Activated CD8-positive, alpha-beta T cell treated with anti-CD3 and anti-CD28 coated beads, Interleukin-2, amount 10 ng/mL, durations not matched to agents 7 days and 5 days (primary cell): Measurements from ENCODE around the gene AIG1. TPM values are rescaled to one million over a fixed set of nuclear protein-coding genes. Genes with fewer than 3 reads are reported as not detected.

Experiments
- ATAC-seq: fragments of 150-1000 bp; cut with Tn5 transposase; one replicate; pipeline ENCODE4 v1.10.0; 2021; ENCODE audit warnings: moderate library complexity
- CTCF ChIA-PET: fragments of 350-600 bp; sonication (Branson Sonifier 250); formaldehyde crosslinking; loops from one replicate; lab custom pipeline; 2021; ENCODE audit warnings: antibody characterized with exemption; lab: Charles Lee
- POLR2A ChIA-PET: fragments of 350-600 bp; sonication (Branson Sonifier 250); formaldehyde crosslinking; loops from one replicate; lab custom pipeline; 2021; ENCODE audit warnings: antibody characterized with exemption; lab: Charles Lee
- DNase-seq: peaks from one replicate; pipeline ENCODE4 v3.0.0-alpha.2; 2020
- H3K27ac Mint-ChIP-seq: one replicate; pipeline ENCODE4 v1.8.0; 2021; ENCODE audit warnings: mild to moderate bottlenecking, mixed read lengths
- H3K27me3 Mint-ChIP-seq: one replicate; pipeline ENCODE4 v1.8.0; 2021; ENCODE audit warnings: low read depth, mixed read lengths
- H3K36me3 Mint-ChIP-seq: one replicate; pipeline ENCODE4 v1.8.0; 2021; ENCODE audit warnings: low read depth, mixed read lengths
- H3K4me1 Mint-ChIP-seq: one replicate; pipeline ENCODE4 v1.8.0; 2021; ENCODE audit warnings: low read depth, mixed read lengths
- H3K4me3 Mint-ChIP-seq: one replicate; pipeline ENCODE4 v1.8.0; 2021; ENCODE audit warnings: mild to moderate bottlenecking, mixed read lengths
- H3K9me3 Mint-ChIP-seq: one replicate; pipeline ENCODE4 v1.8.0; 2022; ENCODE audit warnings: mixed read lengths; ENCODE audit not compliant: insufficient read depth
- total RNA-seq, 2 experiments: library from RNA; stranded (reverse); gene quantifications; one replicate each; pipeline ENCODE4 v1.2.3, GENCODE V29; 2021

The AIG1 gene
- total RNA-seq, 2 experiments from 2014 or later = 13.0 to 14.2 TPM

DNA sequence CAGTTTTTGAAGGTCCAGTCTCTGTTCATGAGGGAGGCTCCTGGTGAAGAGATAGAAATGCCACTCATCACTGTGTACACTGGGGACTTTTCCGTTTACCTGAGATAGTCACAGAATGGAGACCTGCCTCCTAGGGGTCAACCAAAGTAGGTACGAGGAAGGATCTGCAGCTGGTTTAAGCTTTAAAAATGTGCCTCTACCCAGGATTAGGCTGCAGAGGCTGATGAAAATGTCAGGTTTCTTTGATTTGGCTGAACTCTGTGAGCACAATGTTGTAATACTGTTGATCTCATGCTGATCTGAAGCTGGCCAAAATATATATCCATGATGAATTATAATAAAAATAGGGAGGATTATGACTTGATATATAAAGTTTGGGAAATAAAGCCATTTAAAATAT is 207.1 kb downstream of the AIG1 start:
- no peaks in the 10 kb centered on the region for H3K27me3 Mint-ChIP-seq
- H3K27ac Mint-ChIP-seq = no peak overlapping the region
- DNase-seq (no peak), ATAC-seq (no peak)
- H3K4me3 Mint-ChIP-seq = no peak overlapping the region
- H3K36me3 Mint-ChIP-seq = no peaks in the 10 kb centered on the region
- no peaks in the 10 kb centered on the region for H3K4me1 Mint-ChIP-seq
- CTCF ChIA-PET = no interaction called here
- POLR2A ChIA-PET = no interaction called here
- H3K9me3 Mint-ChIP-seq = no peaks in the 10 kb centered on the region

DNA sequence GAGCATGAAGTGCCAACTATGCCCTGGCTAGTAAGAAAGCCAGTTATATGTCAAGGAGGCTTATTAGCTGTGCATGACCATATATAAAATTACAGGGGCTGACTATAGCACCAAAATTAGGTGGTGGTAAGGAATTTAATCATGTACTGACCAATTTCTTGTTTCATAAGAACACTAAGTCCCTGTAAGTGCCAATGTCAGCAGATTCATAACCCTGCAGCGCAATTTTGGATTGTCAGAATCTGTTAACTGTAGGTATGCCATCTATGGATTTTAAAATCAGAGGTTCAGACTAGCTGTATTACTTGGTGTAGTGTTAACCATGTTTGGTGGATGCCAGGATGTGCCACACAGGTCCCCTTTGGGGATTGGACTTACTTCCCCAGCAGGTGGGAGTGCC is 207.8 kb downstream of the AIG1 start:
- H3K36me3 Mint-ChIP-seq = no peaks in the 10 kb centered on the region
- ChIA-PET POLR2A (no interaction called here), CTCF (no interaction called here)
- no peaks in the 10 kb centered on the region for H3K4me1 Mint-ChIP-seq
- no peak for DNase-seq
- H3K4me3 Mint-ChIP-seq = no peak overlapping the region
- H3K27me3 Mint-ChIP-seq = no peaks in the 10 kb centered on the region
- no peaks in the 10 kb centered on the region for H3K9me3 Mint-ChIP-seq
- no peak for ATAC-seq
- no peak overlapping the region for H3K27ac Mint-ChIP-seq

DNA sequence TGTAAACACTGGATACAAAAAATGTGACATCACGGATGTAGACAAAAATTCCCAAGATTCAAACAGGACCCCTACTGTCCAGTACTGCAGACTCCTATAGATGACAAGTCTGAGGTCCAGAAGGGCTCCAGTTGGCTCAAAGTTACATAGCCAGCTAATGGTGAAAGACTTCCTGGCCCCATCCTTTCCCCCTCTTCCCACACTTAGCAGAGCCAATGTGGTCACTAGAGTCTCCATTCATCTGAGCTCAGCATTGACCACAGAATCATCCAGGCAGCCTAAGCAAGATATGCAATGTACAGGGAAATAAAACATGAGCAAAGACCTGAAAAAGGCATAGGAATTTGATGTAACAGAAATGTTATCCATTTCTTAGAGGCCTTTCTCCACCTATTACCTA is 209.3 kb downstream of the AIG1 start:
- Mint-ChIP-seq H3K4me1 (peaks cover 3% of the 10 kb centered on the region), H3K9me3 (peaks cover 7% of the 10 kb centered on the region), H3K27me3 (no peaks in the 10 kb centered on the region), H3K27ac (no peak overlapping the region), H3K4me3 (no peak overlapping the region), H3K36me3 (no peaks in the 10 kb centered on the region)
- DNase-seq (no peak), ATAC-seq (no peak)
- POLR2A ChIA-PET = no interaction called here
- CTCF ChIA-PET = no interaction called here

DNA sequence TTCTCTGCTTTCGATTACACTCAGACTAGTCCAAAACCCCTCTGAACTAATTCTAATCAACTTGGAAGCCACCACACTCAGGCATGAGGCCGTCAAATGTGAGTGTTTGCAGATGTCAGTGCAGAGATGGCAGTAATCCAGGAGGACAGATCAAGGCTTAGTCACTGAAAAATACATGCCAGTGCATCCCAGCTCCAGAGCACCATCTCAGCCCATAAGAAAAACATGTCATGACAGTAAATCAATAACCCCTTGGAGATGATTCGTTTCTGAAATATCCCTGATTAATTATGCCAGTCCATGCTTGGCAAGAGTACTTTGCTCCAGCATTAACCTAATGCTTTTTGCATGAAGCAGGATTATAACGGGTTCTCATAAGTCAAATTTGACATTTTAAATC is 210.3 kb downstream of the AIG1 start:
- peaks cover 7% of the 10 kb centered on the region for H3K4me1 Mint-ChIP-seq
- no peaks in the 10 kb centered on the region for H3K27me3 Mint-ChIP-seq
- no peak overlapping the region for H3K4me3 Mint-ChIP-seq
- ATAC-seq = no peak
- CTCF ChIA-PET = no interaction called here
- no peak for DNase-seq
- no peaks in the 10 kb centered on the region for H3K36me3 Mint-ChIP-seq
- POLR2A ChIA-PET = no interaction called here
- H3K27ac Mint-ChIP-seq = no peak overlapping the region
- peaks cover 7% of the 10 kb centered on the region for H3K9me3 Mint-ChIP-seq

DNA sequence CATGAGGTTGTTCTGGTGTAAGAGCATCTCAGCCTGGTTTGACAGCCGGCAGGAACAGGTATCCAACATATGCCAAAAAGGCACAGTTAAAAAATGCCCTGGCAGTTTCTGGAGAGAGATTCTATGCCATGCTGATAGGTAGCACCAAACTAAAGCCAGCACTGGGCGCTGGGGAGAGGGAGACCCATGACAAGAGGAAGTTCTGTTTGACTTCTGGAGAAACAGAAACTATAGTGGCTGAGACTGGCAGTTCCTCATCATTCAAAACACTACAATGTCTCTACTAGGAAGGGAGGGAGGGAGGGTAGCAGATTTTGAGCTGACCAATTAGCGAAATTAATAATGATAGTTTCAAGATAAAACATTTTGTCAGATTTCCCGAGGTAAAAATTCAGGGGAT is 215.7 kb downstream of the AIG1 start:
- Mint-ChIP-seq H3K27me3 (no peaks in the 10 kb centered on the region), H3K4me3 (no peak overlapping the region)
- ATAC-seq = no peak

DNA sequence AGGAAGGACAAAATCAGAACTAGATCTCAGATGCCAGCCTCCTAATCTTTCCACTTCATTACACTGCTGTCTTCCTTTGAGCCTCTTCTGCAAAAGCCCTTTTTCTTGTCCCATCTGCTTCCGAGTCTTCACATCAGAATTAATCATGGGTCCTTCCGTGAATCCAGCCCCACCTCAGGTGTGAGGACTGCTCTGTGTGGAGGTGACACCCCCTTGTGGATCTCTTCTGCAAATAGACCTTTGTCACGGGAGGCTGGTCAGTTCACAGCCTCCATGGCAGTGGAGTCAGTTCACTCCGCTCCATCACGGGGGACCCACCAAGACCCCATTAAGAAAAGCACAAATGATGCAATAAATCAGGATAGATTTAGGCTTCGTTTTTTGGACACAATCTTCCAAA is 218.7 kb downstream of the AIG1 start:
- Mint-ChIP-seq H3K4me3 (no peak overlapping the region), H3K27me3 (no peaks in the 10 kb centered on the region), H3K4me1 (peaks cover 14% of the 10 kb centered on the region), H3K36me3 (no peaks in the 10 kb centered on the region), H3K27ac (no peak overlapping the region), H3K9me3 (peaks cover 1% of the 10 kb centered on the region)
- CTCF ChIA-PET = interaction anchor here (0.7 to 1.2 kb wide), 3 partner anchors 148 to 587 kb away, joined by 3 to 7 read pairs (median 6); no protein-coding TSS in a partner anchor
- no peak for DNase-seq
- POLR2A ChIA-PET = no interaction called here
- ATAC-seq = no peak

More for the DNA sequence above, 215.7 kb downstream of the AIG1 start:
- ChIA-PET POLR2A (no interaction called here), CTCF (no interaction called here)
- Mint-ChIP-seq H3K27ac (peak overlapping the region; percentile 17), H3K4me1 (peaks cover 14% of the 10 kb centered on the region), H3K36me3 (no peaks in the 10 kb centered on the region), H3K9me3 (peaks cover 7% of the 10 kb centered on the region)
- DNase-seq = no peak

DNA sequence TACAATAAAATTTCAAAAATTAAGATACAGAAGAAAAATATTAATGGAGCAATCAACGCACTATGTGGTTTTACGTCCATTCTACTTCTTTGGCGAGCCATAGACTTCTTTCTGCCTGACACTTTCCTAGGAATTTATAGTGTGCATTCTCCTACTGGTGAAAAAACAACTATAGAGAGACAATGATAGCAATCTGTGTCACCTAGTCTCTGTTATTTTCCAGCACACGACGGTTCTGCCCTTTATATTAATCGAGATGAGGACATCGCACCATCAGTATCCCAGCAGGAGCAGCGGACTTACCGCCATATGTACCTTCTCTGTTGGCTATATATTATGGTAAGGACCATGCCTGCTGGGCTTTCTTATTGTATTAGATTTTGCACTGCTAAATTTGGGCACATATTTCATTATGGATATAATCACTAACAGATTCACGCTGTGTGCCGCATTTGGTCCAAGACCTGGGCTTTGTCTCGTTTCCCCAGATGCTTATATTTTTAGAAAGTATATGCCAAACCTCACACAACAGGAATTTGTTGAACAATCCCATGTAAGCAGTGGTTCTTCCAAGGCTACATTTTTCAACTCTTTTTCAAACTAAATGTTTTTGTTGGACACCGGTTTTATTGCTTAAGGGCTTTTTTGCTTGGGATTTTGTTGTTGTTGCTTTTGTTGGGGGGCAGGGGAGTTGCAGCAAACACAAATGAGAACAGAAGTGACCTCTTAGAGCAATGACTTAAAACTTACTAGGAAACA is 223.4 kb downstream of the AIG1 start:
- H3K36me3 Mint-ChIP-seq = no peaks in the 10 kb centered on the region
- POLR2A ChIA-PET = no interaction called here
- no peaks in the 10 kb centered on the region for H3K4me1 Mint-ChIP-seq
- no peaks in the 10 kb centered on the region for H3K27me3 Mint-ChIP-seq
- DNase-seq = no peak
- CTCF ChIA-PET = no interaction called here
- no peaks in the 10 kb centered on the region for H3K9me3 Mint-ChIP-seq
- no peak overlapping the region for H3K27ac Mint-ChIP-seq
- H3K4me3 Mint-ChIP-seq = no peak overlapping the region
- ATAC-seq = no peak

DNA sequence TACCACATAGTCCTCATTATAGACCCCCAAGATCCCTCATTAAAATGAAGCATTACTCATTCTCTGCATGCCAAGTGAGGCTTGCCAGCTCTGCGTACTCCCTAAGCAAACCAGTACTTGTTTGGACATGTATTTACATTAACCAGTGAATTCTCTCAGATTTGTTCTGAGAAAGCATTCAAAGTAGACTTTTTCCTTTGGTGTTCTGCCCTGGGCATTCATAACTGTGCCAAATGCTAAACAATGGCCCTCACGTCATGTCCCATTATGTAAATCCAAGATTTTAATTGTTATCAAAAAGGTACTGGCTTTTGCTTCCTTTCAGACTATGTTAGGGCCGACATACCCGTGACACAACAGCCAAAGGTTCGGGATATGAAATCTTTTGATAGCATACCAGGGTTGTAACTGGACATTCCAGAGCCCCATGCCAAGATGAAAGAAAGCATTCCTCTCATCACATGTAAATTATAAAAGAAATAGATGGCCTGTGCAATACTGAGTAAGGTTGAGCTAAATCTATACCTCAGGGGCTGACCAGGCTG is 225.6 kb downstream of the AIG1 start:
- CTCF ChIA-PET = no interaction called here
- H3K27me3 Mint-ChIP-seq = no peaks in the 10 kb centered on the region
- H3K4me3 Mint-ChIP-seq = no peak overlapping the region
- ATAC-seq (no peak), DNase-seq (no peak)
- H3K9me3 Mint-ChIP-seq = no peaks in the 10 kb centered on the region
- POLR2A ChIA-PET = no interaction called here
- no peaks in the 10 kb centered on the region for H3K4me1 Mint-ChIP-seq
- H3K36me3 Mint-ChIP-seq = no peaks in the 10 kb centered on the region
- H3K27ac Mint-ChIP-seq = no peak overlapping the region

DNA sequence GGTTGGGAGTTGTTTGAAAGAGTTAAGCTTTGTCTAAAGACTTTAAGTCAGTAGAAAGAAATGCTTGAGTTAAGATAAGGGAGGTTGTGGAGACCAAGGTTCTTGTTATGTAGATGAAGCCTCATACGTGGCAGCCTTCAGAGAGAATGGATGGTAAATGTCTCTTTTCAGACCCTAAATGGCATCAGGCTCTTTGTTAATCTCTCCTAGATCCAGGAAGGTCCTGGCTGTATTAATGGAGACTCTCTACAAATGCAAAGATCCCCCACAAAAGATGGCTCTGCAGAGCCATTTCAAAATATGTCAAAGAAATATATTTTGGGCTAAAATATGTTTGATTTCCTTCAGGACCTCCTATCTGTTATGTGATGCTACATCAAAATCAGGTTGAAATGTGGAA is 228.2 kb downstream of the AIG1 start:
- H3K4me3 Mint-ChIP-seq = no peak overlapping the region
- H3K4me1 Mint-ChIP-seq = no peaks in the 10 kb centered on the region
- DNase-seq (no peak), ATAC-seq (no peak)
- no peaks in the 10 kb centered on the region for H3K36me3 Mint-ChIP-seq
- CTCF ChIA-PET = no interaction called here
- H3K27me3 Mint-ChIP-seq = no peaks in the 10 kb centered on the region
- POLR2A ChIA-PET = no interaction called here
- H3K9me3 Mint-ChIP-seq = no peaks in the 10 kb centered on the region
- H3K27ac Mint-ChIP-seq = no peak overlapping the region

DNA sequence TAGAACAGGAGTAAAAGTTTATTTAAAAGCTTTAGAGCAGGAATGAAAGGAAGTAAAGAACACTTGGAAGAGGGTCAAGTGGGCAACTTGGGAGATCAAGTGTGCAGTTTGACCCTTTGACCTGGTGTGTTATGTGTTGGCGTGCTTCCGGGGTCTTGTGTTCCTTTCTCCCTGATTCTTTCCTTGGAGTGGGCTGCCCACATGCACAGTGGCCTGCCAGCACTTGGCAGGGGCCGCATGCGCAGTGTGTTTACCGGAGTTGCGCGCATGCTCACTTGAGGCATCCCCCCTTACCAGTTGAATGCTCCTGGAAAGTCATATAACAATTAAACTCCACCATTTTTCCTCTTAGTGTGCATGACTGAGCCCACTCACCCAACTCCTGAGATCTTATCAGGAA is 229.5 kb downstream of the AIG1 start:
- no peak for ATAC-seq
- no peak overlapping the region for H3K4me3 Mint-ChIP-seq
- no peaks in the 10 kb centered on the region for H3K4me1 Mint-ChIP-seq
- H3K27ac Mint-ChIP-seq = no peak overlapping the region
- no peaks in the 10 kb centered on the region for H3K36me3 Mint-ChIP-seq
- ChIA-PET POLR2A (no interaction called here), CTCF (interaction anchor here (1.3 kb wide), 2 partner anchors 11 to 58 kb away, joined by 3 read pairs; no protein-coding TSS in a partner anchor)
- DNase-seq = no peak
- no peaks in the 10 kb centered on the region for H3K27me3 Mint-ChIP-seq
- H3K9me3 Mint-ChIP-seq = no peaks in the 10 kb centered on the region

DNA sequence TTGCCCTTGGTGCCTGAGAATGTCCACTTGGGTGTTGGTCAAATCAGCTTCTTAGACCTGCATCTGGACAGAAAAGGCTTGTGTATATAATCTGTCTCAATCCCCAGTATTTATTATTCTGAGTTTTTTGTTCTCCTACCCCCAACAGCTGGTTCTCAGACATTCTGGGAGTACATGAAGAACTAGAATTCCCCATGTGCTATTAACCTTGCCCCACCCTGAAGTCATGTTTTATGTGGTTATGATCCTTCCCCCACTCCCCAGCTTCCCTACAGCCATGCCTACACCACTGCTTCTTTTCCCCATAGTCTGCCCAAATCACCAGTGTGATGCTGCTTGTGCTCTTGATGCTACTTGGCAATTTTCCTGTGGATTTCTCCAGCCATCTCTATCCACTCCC is 232.8 kb downstream of the AIG1 start:
- ChIA-PET CTCF (no interaction called here), POLR2A (no interaction called here)
- Mint-ChIP-seq H3K27ac (no peak overlapping the region), H3K4me1 (peaks cover 2% of the 10 kb centered on the region), H3K27me3 (no peaks in the 10 kb centered on the region), H3K36me3 (no peaks in the 10 kb centered on the region), H3K9me3 (no peaks in the 10 kb centered on the region), H3K4me3 (no peak overlapping the region)
- DNase-seq (no peak), ATAC-seq (no peak)

DNA sequence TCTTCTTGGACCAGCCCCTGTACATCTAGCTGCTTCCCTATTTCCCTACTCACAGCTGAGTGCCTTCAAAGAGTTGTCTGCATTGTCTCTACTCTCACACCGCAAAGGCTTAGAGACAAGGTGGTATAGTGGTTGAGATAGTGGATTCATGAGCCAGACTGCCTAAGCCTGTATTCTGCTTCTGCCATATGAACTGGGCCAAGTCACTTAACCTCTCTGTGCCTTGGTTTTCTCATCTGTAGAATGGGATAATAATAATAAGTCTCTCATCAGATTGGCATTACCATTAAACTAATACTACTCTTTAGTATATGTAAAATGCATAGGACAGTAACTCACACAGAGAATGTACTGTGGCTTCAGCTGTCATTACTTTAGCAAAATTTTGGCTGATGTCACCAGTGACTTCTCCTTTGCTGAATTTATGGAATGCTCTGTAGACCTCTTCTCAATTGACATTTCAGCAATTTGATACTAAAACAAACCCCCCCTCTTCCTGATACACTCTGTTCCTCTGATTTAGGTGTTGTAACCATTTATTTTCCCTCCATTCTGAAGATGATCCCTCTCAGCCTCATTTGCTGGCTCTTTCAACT is 233.7 kb downstream of the AIG1 start:
- H3K9me3 Mint-ChIP-seq = no peaks in the 10 kb centered on the region
- POLR2A ChIA-PET = no interaction called here
- no peak overlapping the region for H3K27ac Mint-ChIP-seq
- ATAC-seq (no peak), DNase-seq (no peak)
- H3K4me1 Mint-ChIP-seq = peaks cover 2% of the 10 kb centered on the region
- no peaks in the 10 kb centered on the region for H3K36me3 Mint-ChIP-seq
- no peak overlapping the region for H3K4me3 Mint-ChIP-seq
- CTCF ChIA-PET = no interaction called here
- no peaks in the 10 kb centered on the region for H3K27me3 Mint-ChIP-seq
